Neural progenitor cell (in vitro differentiated cells): ENCODE measurements around the gene PRSS33. TPM values are rescaled to one million over a fixed set of nuclear protein-coding genes. Genes with fewer than 3 reads are reported as not detected.

Experiments used
- DNase-seq: peaks from one replicate; pipeline ENCODE4 v3.0.0-alpha.2; 2016; ENCODE audit warnings: low spot score
- H2AFZ ChIP-seq: fragments of 200-600 bp; sonication (generic); replicated peaks from 2 replicates; pipeline ENCODE4 v1.6.1; 2016; ENCODE audit warnings: antibody characterized with exemption
- H3F3A ChIP-seq: fragments of 200-600 bp; sonication (generic); 2 replicates; pipeline ENCODE4 v1.6.1; 2016; ENCODE audit warnings: antibody characterized with exemption, low read depth
- H3K27ac ChIP-seq: fragments of 200-600 bp; sonication (generic); 2 replicates; pipeline ENCODE4 v1.5.1; 2016; ENCODE audit warnings: mild to moderate bottlenecking
- H3K27me3 ChIP-seq: fragments of 200-600 bp; sonication (generic); 2 replicates; pipeline ENCODE4 v1.6.1; 2016; ENCODE audit warnings: mild to moderate bottlenecking, moderate library complexity
- H3K36me3 ChIP-seq: fragments of 200-600 bp; sonication (generic); 2 replicates; pipeline ENCODE4 v1.5.1; 2016
- H3K4me1 ChIP-seq: fragments of 200-600 bp; sonication (generic); 2 replicates; pipeline ENCODE4 v1.6.1; 2016; ENCODE audit warnings: mixed run types
- H3K4me2 ChIP-seq: fragments of 200-600 bp; sonication (generic); 2 replicates; pipeline ENCODE4 v1.6.1; 2016
- H3K4me3 ChIP-seq: fragments of 200-600 bp; sonication (generic); 2 replicates; pipeline ENCODE4 v1.5.1; 2016
- H3K79me2 ChIP-seq: fragments of 200-600 bp; sonication (generic); 2 replicates; pipeline ENCODE4 v1.6.1; 2016; ENCODE audit warnings: low read depth
- H3K9ac ChIP-seq: fragments of 200-600 bp; sonication (generic); 2 replicates; pipeline ENCODE4 v1.6.1; 2016
- H3K9me3 ChIP-seq: fragments of 200-600 bp; sonication (generic); 2 replicates; pipeline ENCODE4 v1.5.1; 2016; ENCODE audit warnings: low read depth
- H4K20me1 ChIP-seq: fragments of 200-600 bp; sonication (generic); 2 replicates; pipeline ENCODE4 v1.6.1; 2016; ENCODE audit warnings: low read depth
- H3K27ac Mint-ChIP-seq: 3 replicates; pipeline ENCODE4 v1.8.0; 2021; ENCODE audit warnings: mixed read lengths
- H3K27me3 Mint-ChIP-seq: 2 replicates; pipeline ENCODE4 v1.8.0; 2022; ENCODE audit warnings: low read depth, mild to moderate bottlenecking, inconsistent platforms, moderate library complexity, mixed read lengths; ENCODE audit not compliant: insufficient read depth
- H3K36me3 Mint-ChIP-seq: 3 replicates; pipeline ENCODE4 v1.8.0; 2021; ENCODE audit warnings: mixed read lengths
- H3K4me1 Mint-ChIP-seq: 3 replicates; pipeline ENCODE4 v1.8.0; 2021; ENCODE audit warnings: mixed read lengths
- H3K4me3 Mint-ChIP-seq: 3 replicates; pipeline ENCODE4 v1.8.0; 2021; ENCODE audit warnings: mild to moderate bottlenecking, moderate library complexity, mixed read lengths
- H3K9me3 Mint-ChIP-seq: 3 replicates; pipeline ENCODE4 v1.8.0; 2020; ENCODE audit warnings: mixed read lengths
- CTCF ChIP-seq: fragments of 200-600 bp; sonication (generic); IDR thresholded peaks from 2 replicates; pipeline ENCODE4 v1.5.1; 2017; ENCODE audit warnings: antibody characterized with exemption, mild to moderate bottlenecking
- EZH2 ChIP-seq: fragments of 200-600 bp; sonication (generic); IDR thresholded peaks from 2 replicates; pipeline ENCODE4 v1.6.1; 2017; ENCODE audit warnings: antibody characterized with exemption, mild to moderate bottlenecking, moderate library complexity
- EZH2phosphoT487 ChIP-seq: fragments of 200-600 bp; sonication (generic); IDR thresholded peaks from 2 replicates; pipeline ENCODE4 v1.6.1; 2017; ENCODE audit warnings: antibody characterized with exemption
- total RNA-seq: library from RNA; depleted of rRNA; stranded (reverse); fragments of >200 nt; gene quantifications from 2 replicates; pipeline ENCODE4 v1.2.3, GENCODE V29; 2015; ENCODE audit warnings: low replicate concordance

Gene PRSS33
- total RNA-seq, 1 donor from 2014 or later: 0.73 TPM

GRCh38 chr16:2756288-2757015, 30.9 kb downstream of the PRSS33 start:
- peaks cover 15% of the 10 kb centered on the region for H3K4me1 ChIP-seq
- peak overlapping the region; percentile 10 for H3K4me3 Mint-ChIP-seq
- H3K27me3 ChIP-seq: no peaks in the 10 kb centered on the region
- H3K27ac ChIP-seq: no peak overlapping the region
- H3K36me3 ChIP-seq: peaks cover 36% of the 10 kb centered on the region
- no peak overlapping the region for H3K4me3 ChIP-seq
- H3K36me3 Mint-ChIP-seq: peaks cover 64% of the 10 kb centered on the region
- no peak for TF ChIP-seq CTCF
- no peak for TF ChIP-seq EZH2phosphoT487
- no peak for TF ChIP-seq EZH2
- no peak for DNase-seq
- H3F3A ChIP-seq: peaks cover 41% of the 10 kb centered on the region
- peaks cover 12% of the 10 kb centered on the region for H3K27me3 Mint-ChIP-seq
- H3K4me2 ChIP-seq: no peak overlapping the region
- no peaks in the 10 kb centered on the region for H3K9me3 ChIP-seq
- H2AFZ ChIP-seq: no peak overlapping the region
- no peak overlapping the region for H3K27ac Mint-ChIP-seq
- H3K4me1 Mint-ChIP-seq: peaks cover 25% of the 10 kb centered on the region
- no peak overlapping the region for H3K9ac ChIP-seq
- H3K9me3 Mint-ChIP-seq: peaks cover 11% of the 10 kb centered on the region
- H3K79me2 ChIP-seq: peaks cover 89% of the 10 kb centered on the region
- peaks cover 53% of the 10 kb centered on the region for H4K20me1 ChIP-seq

GRCh38 chr16:2755158-2755557, 32.2 kb downstream of the PRSS33 start:
- Mint-ChIP-seq H3K27ac (no peak overlapping the region), H3K27me3 (peaks cover 14% of the 10 kb centered on the region), H3K4me3 (peak overlapping the region; percentile 94), H3K36me3 (peaks cover 51% of the 10 kb centered on the region), H3K4me1 (peaks cover 38% of the 10 kb centered on the region), H3K9me3 (peaks cover 4% of the 10 kb centered on the region)
- peak overlapping the region; percentile 71 for H3K4me3 ChIP-seq
- peak overlapping the region; percentile 83 for H3K4me2 ChIP-seq
- H3K9me3 ChIP-seq: no peaks in the 10 kb centered on the region
- peaks cover 53% of the 10 kb centered on the region for H4K20me1 ChIP-seq
- no peak for TF ChIP-seq EZH2phosphoT487
- no peak for TF ChIP-seq EZH2
- no peak for TF ChIP-seq CTCF
- H3K79me2 ChIP-seq: peaks cover 89% of the 10 kb centered on the region
- peaks cover 34% of the 10 kb centered on the region for H3F3A ChIP-seq
- H3K27ac ChIP-seq: peak overlapping the region; percentile 39
- H2AFZ ChIP-seq: no peak overlapping the region
- DNase-seq: no peak
- peak overlapping the region; percentile 90 for H3K9ac ChIP-seq
- peaks cover 23% of the 10 kb centered on the region for H3K4me1 ChIP-seq
- peaks cover 23% of the 10 kb centered on the region for H3K36me3 ChIP-seq
- H3K27me3 ChIP-seq: no peaks in the 10 kb centered on the region

GRCh38 chr16:2753733-2754020, 33.7 kb downstream of the PRSS33 start:
- H3K4me3 ChIP-seq: peak overlapping the region; percentile 71
- H3K4me1 Mint-ChIP-seq: peaks cover 39% of the 10 kb centered on the region
- TF ChIP-seq CTCF: no peak
- TF ChIP-seq EZH2: no peak
- peak; percentile 35 for DNase-seq
- no peaks in the 10 kb centered on the region for H3K9me3 Mint-ChIP-seq
- H3K4me1 ChIP-seq: peaks cover 23% of the 10 kb centered on the region
- H3K36me3 ChIP-seq: peaks cover 11% of the 10 kb centered on the region
- peak overlapping the region; percentile 81 for H3K27ac Mint-ChIP-seq
- H3K27ac ChIP-seq: peak overlapping the region; percentile 97
- peaks cover 80% of the 10 kb centered on the region for H3K79me2 ChIP-seq
- peak overlapping the region; percentile 83 for H3K4me2 ChIP-seq
- peak overlapping the region; percentile 94 for H3K4me3 Mint-ChIP-seq
- no peak overlapping the region for H2AFZ ChIP-seq
- peaks cover 53% of the 10 kb centered on the region for H4K20me1 ChIP-seq
- H3K27me3 ChIP-seq: no peaks in the 10 kb centered on the region
- peaks cover 14% of the 10 kb centered on the region for H3K27me3 Mint-ChIP-seq
- no peaks in the 10 kb centered on the region for H3K9me3 ChIP-seq
- peaks cover 42% of the 10 kb centered on the region for H3K36me3 Mint-ChIP-seq
- peaks cover 33% of the 10 kb centered on the region for H3F3A ChIP-seq
- peak overlapping the region; percentile 90 for H3K9ac ChIP-seq
